Sigmoid colon (tissue), 4 donors: ENCODE measurements around the gene METTL23.

ENCODE experiments used
- EP300 ChIP-seq, 4 donors: sonication (generic); formaldehyde crosslinking; IDR thresholded peaks; one replicate each; pipeline ENCODE4 v1.6.1; 2017; ENCODE audit warnings: antibody characterized with exemption in 4 of 4
- POLR2A ChIP-seq, 2 donors: fragments of 450-650 bp; IDR thresholded peaks; one replicate each; pipeline ENCODE4 v1.6.1; 2016; ENCODE audit warnings: antibody characterized with exemption in 2 of 2, mild to moderate bottlenecking in 2 of 2, moderate library complexity in 2 of 2
- TF ChIP-seq, protein P1 (sequence below), 4 experiments: fragments of 450-650 bp in 3 of 4; fragments of 200-600 bp in 1 of 4; IDR thresholded peaks; one replicate each; pipeline ENCODE4 v1.5.1; 2016 to 2019; ENCODE audit warnings: antibody characterized with exemption in 4 of 4, mild to moderate bottlenecking in 3 of 4, moderate library complexity in 2 of 4

DNA sequence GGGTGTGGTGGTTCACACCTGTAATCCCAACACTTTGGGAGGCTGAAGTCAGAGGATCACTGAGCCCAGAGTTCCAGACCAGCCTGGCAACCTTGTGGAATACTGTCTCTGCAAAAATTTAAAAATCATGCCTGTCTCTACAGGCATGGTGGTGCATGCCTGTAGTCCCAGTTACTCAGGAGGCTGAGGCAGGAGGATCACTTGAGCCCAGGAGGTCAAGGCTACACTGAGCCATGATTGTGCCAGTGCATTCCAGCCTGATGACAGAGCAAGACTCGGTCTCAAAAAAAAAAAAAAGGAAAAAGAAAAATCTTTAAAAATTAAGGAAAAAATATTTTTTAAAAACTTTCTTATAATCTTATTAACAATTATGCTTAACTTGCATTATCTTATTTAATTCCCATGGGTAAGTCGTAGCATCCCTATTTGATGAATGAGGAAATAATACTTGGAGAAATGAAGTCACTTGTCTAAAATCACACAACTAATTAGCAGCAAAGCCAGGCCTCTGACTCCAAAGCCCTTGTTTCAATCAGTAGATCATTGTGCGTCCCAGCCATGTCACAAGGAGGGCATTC is 24.9 kb downstream of the METTL23 start:
- TF ChIP-seq EP300 (IDR thresholded peaks at IDR 0.05) (no peak), POLR2A (IDR thresholded peaks at IDR 0.05) (no peak)
- TF ChIP-seq, protein P1, sequence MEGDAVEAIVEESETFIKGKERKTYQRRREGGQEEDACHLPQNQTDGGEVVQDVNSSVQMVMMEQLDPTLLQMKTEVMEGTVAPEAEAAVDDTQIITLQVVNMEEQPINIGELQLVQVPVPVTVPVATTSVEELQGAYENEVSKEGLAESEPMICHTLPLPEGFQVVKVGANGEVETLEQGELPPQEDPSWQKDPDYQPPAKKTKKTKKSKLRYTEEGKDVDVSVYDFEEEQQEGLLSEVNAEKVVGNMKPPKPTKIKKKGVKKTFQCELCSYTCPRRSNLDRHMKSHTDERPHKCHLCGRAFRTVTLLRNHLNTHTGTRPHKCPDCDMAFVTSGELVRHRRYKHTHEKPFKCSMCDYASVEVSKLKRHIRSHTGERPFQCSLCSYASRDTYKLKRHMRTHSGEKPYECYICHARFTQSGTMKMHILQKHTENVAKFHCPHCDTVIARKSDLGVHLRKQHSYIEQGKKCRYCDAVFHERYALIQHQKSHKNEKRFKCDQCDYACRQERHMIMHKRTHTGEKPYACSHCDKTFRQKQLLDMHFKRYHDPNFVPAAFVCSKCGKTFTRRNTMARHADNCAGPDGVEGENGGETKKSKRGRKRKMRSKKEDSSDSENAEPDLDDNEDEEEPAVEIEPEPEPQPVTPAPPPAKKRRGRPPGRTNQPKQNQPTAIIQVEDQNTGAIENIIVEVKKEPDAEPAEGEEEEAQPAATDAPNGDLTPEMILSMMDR (IDR thresholded peaks at IDR 0.05): no peak
